Hepatic stellate cell (primary cell): ENCODE measurements around the gene OR11L1.

Experiments used
- DNase-seq: peaks from one replicate; pipeline ENCODE4 v3.0.0; 2011; ENCODE audit warnings: low spot score

OR11L1 gene

GRCh38 chr1:247797518-247797917, 44.2 kb downstream of the OR11L1 start:
- no peak for DNase-seq
